SK-N-SH (cell line): ENCODE data around the gene PLXNA4. TPM values are rescaled to one million over a fixed set of nuclear protein-coding genes. Genes with fewer than 3 reads are reported as not detected.

Experiments
- CTCF ChIA-PET: fragments of 300-600, 350-600 bp; formaldehyde crosslinking; extraction: SDS; loops from one replicate; lab custom pipeline; 2021; lab: Yijun Ruan, JAX
- POLR2A ChIA-PET: fragments of 350-600 bp; sonication (Branson Sonifier 250); formaldehyde crosslinking; extraction: SDS; loops from one replicate; lab custom pipeline; 2020; ENCODE audit warnings: antibody characterized with exemption, inconsistent platforms; lab: Yijun Ruan, JAX
- DNase-seq: peaks from one replicate; pipeline ENCODE4 v3.0.0; 2012
- H2AFZ ChIP-seq: fragments of 200-600 bp; sonication (generic); 2 replicates; pipeline ENCODE4 v1.8.1; 2016; ENCODE audit warnings: antibody characterized with exemption, mild to moderate bottlenecking, low read depth
- H3F3A ChIP-seq: fragments of 200-600 bp; sonication (generic); replicated peaks from 2 replicates; pipeline ENCODE3; 2016; ENCODE audit warnings: antibody characterized with exemption, mild to moderate bottlenecking; ENCODE audit not compliant: insufficient read depth
- H3K27ac ChIP-seq, 2 experiments: fragments of 200-500 bp in 1 of 2; fragments of 200-600 bp in 1 of 2; sonication (Bioruptor generic) in 1 of 2; sonication (generic), shearing (Covaris generic) in 1 of 2; 2 replicates each; pipeline versions ENCODE4 v1.5.1 to v1.6.1; 2014 to 2016; ENCODE audit warnings: low read depth in 2 of 2, inconsistent platforms in 1 of 2, low read length in 1 of 2, mild to moderate bottlenecking in 1 of 2, mixed read lengths in 1 of 2
- H3K27me3 ChIP-seq: fragments of 200-600 bp; sonication (generic), shearing (Covaris generic); 2 replicates; pipeline ENCODE4 v1.6.1; 2016; ENCODE audit warnings: mixed run types; ENCODE audit not compliant: insufficient read depth
- H3K36me3 ChIP-seq, 2 experiments: fragments of 200-500 bp in 1 of 2; fragments of 200-600 bp in 1 of 2; sonication (Bioruptor generic) in 1 of 2; sonication (generic) in 1 of 2; replicated peaks in 1 of 2; 2 replicates each; pipeline versions ENCODE3 to v1.5.1; 2014 to 2016; ENCODE audit warnings: low read length in 1 of 2, mild to moderate bottlenecking in 1 of 2; ENCODE audit not compliant: insufficient read depth in 2 of 2, control insufficient read depth in 1 of 2
- H3K4me1 ChIP-seq, 2 experiments: fragments of 200-500 bp in 1 of 2; fragments of 200-600 bp in 1 of 2; sonication (Bioruptor generic) in 1 of 2; sonication (generic), shearing (Covaris generic) in 1 of 2; 2 replicates each; pipeline versions ENCODE4 v1.5.1 to v1.6.1; 2014 to 2016; ENCODE audit warnings: low read depth in 1 of 2, low read length in 1 of 2, mixed run types in 1 of 2; ENCODE audit not compliant: insufficient read depth in 2 of 2, control insufficient read depth in 1 of 2
- H3K4me2 ChIP-seq: fragments of 200-600 bp; sonication (generic), shearing (Covaris generic); 2 replicates; pipeline ENCODE4 v1.6.1; 2017; ENCODE audit warnings: mixed run types
- H3K4me3 ChIP-seq, 2 experiments: fragments of 200-500 bp in 1 of 2; fragments of 200-600 bp in 1 of 2; sonication (Bioruptor generic) in 1 of 2; sonication (generic), shearing (Covaris generic) in 1 of 2; 2 replicates each; pipeline versions ENCODE4 v1.5.1 to v1.8.1; 2014 to 2016; ENCODE audit warnings: low read depth in 2 of 2, inconsistent platforms in 1 of 2, low read length in 1 of 2, mild to moderate bottlenecking in 1 of 2, mixed read lengths in 1 of 2, moderate library complexity in 1 of 2
- H3K79me2 ChIP-seq: fragments of 200-600 bp; sonication (generic); 2 replicates; pipeline ENCODE4 v1.8.1; 2017; ENCODE audit warnings: mild to moderate bottlenecking; ENCODE audit not compliant: insufficient read depth
- H3K9ac ChIP-seq: fragments of 200-600 bp; sonication (generic); 2 replicates; pipeline ENCODE4 v1.6.1; 2017; ENCODE audit warnings: mixed run types
- H3K9me2 ChIP-seq: fragments of 200-600 bp; sonication (generic); 2 replicates; pipeline ENCODE4 v1.6.1; 2017; ENCODE audit warnings: mixed run types
- H3K9me3 ChIP-seq: fragments of 200-600 bp; sonication (generic); 2 replicates; pipeline ENCODE4 v1.6.1; 2017; ENCODE audit warnings: mixed run types, mild to moderate bottlenecking, moderate library complexity
- H4K20me1 ChIP-seq: fragments of 200-600 bp; sonication (generic); 2 replicates; pipeline ENCODE4 v1.6.1; 2017; ENCODE audit warnings: mild to moderate bottlenecking, mixed run types; ENCODE audit not compliant: insufficient read depth
- CTCF ChIP-seq: fragments of 200-600 bp; sonication (generic); IDR thresholded peaks from 2 replicates; pipeline ENCODE4 v1.6.1; 2017; ENCODE audit warnings: antibody characterized with exemption, mild to moderate bottlenecking, moderate library complexity
- EZH2phosphoT487 ChIP-seq: fragments of 200-600 bp; sonication (generic); IDR thresholded peaks from 2 replicates; pipeline ENCODE4 v1.6.1; 2017; ENCODE audit warnings: low read depth, mixed run types, mild to moderate bottlenecking, antibody characterized with exemption, moderate library complexity, borderline replicate concordance
- FOSL2 ChIP-seq: IDR thresholded peaks from 2 replicates; pipeline ENCODE4 v1.4.0; 2012; ENCODE audit warnings: low read depth, mild to moderate bottlenecking, moderate library complexity, borderline replicate concordance
- FOXJ3 ChIP-seq: sonication (generic); formaldehyde crosslinking; IDR thresholded peaks from 2 replicates; pipeline ENCODE4 v1.5.1; 2020; ENCODE audit warnings: mild to moderate bottlenecking, missing genetic modification reagents
- FOXM1 ChIP-seq: IDR thresholded peaks from 2 replicates; pipeline ENCODE4 v1.4.0; 2012; ENCODE audit warnings: low read depth, mild to moderate bottlenecking
- GATA2 ChIP-seq: sonication (generic); formaldehyde crosslinking; IDR thresholded peaks from 2 replicates; pipeline ENCODE4 v1.5.0; 2020; ENCODE audit warnings: mild to moderate bottlenecking, missing genetic modification reagents
- IRF3 ChIP-seq: fragments of 150-350 bp; IDR thresholded peaks from 2 replicates; pipeline ENCODE4 v1.6.1; 2016; ENCODE audit warnings: mild to moderate bottlenecking, low read depth, low read length
- JUND ChIP-seq: IDR thresholded peaks from 2 replicates; pipeline ENCODE4 v1.4.0; 2012
- NRF1 ChIP-seq: IDR thresholded peaks from 2 replicates; pipeline ENCODE4 v1.6.1; 2012; ENCODE audit warnings: low read depth, mild to moderate bottlenecking, low read length
- POLR2AphosphoS5 ChIP-seq: IDR thresholded peaks from 2 replicates; pipeline ENCODE4 v1.6.1; 2012; ENCODE audit warnings: low read depth, low read length
- REST ChIP-seq: IDR thresholded peaks from 2 replicates; pipeline ENCODE4 v1.6.1; 2012; ENCODE audit warnings: mild to moderate bottlenecking, low read depth, low read length, moderate library complexity
- RFX5 ChIP-seq: IDR thresholded peaks from 2 replicates; pipeline ENCODE4 v1.6.1; 2012; ENCODE audit warnings: mild to moderate bottlenecking, improper control_type of control experiment, low read length
- TCF12 ChIP-seq: IDR thresholded peaks from 2 replicates; pipeline ENCODE4 v1.4.0; 2012
- TEAD4 ChIP-seq: IDR thresholded peaks from 2 replicates; pipeline ENCODE4 v1.4.0; 2012; ENCODE audit warnings: mild to moderate bottlenecking, borderline replicate concordance; ENCODE audit not compliant: insufficient read depth
- USF1 ChIP-seq: IDR thresholded peaks from 2 replicates; pipeline ENCODE4 v1.4.0; 2012; ENCODE audit warnings: low read depth, borderline replicate concordance
- WGBS: methylation state at CpG from one replicate; pipeline ENCODE4 v1.1.6; 2017; ENCODE audit warnings: low lambda C conversion rate; 5-methylcytosine and 5-hydroxymethylcytosine counted together
- polyA plus RNA-seq, 3 experiments: library from polyadenylated mRNA; depleted of rRNA; stranded (reverse); fragments of >200 nt; gene quantifications; 2 replicates each; pipeline ENCODE4 v1.2.3, GENCODE V29; 2012
- TF ChIP-seq, protein P1 (sequence below): IDR thresholded peaks from 2 replicates; pipeline ENCODE4 v1.4.0; 2012; ENCODE audit warnings: low read depth
- TF ChIP-seq, protein P2 (sequence below): fragments of 150-350 bp; IDR thresholded peaks from 2 replicates; pipeline ENCODE4 v1.6.1; 2017; ENCODE audit warnings: antibody characterized with exemption, low read length, low read depth, borderline replicate concordance

PLXNA4 gene
- polyA plus RNA-seq, 1 of the 3 experiments (the other 2 are of a cell fraction), result 2.4 TPM

DNA sequence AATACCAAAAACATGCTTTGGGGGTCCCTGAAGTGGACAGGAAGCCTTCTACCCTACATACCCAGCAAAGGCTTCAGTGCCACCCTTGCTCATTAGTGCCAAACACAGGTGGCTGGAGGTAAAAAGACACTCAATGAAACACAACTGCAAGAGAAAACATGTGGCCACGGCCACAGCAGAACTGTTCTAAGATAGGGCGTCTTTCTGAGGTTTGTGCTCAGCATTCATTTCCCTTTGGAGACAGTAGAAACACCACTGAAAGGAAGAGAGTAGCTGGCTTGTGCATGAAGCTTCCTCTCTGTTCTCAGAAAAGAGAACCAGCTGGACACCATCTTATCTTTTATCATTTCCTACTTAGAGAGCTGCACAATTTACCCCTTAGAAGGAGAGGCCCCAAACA is 143.0 kb downstream of the PLXNA4 start:
- Histone ChIP-seq H3K27ac (no peak overlapping the region), H3K4me3 (no peak overlapping the region), H3K36me3 (no peaks in the 10 kb centered on the region), H2AFZ (no peak overlapping the region), H3K9me2 (no peaks in the 10 kb centered on the region), H3K79me2 (no peaks in the 10 kb centered on the region), H4K20me1 (no peaks in the 10 kb centered on the region), H3F3A (peaks cover 4% of the 10 kb centered on the region), H3K27me3 (no peaks in the 10 kb centered on the region), H3K4me2 (no peak overlapping the region), H3K9ac (no peak overlapping the region), H3K4me1 (peaks cover 15 to 67% of the 10 kb centered on the region in 2 experiments), H3K9me3 (no peaks in the 10 kb centered on the region)
- ChIA-PET POLR2A (no interaction called here), CTCF (no interaction called here)
- WGBS, result 94% methylated on average over 2 of the region's 2 CpGs
- no peak for TF ChIP-seq POLR2AphosphoS5
- TF ChIP-seq TCF12, result no peak
- TF ChIP-seq USF1, result no peak
- no peak for DNase-seq

- peaks cover 4% of the 10 kb centered on the region for H3F3A ChIP-seq
- CTCF ChIA-PET, result interaction anchor here (0.6 to 2.2 kb wide), 6 partner anchors 8 to 149 kb away, joined by 3 to 7 read pairs (median 4); no protein-coding TSS in a partner anchor
- no peak overlapping the region for H3K9ac ChIP-seq
- H4K20me1 ChIP-seq, result no peaks in the 10 kb centered on the region
- 49% methylated on average over 13 of the region's 13 CpGs for WGBS
- H3K27ac ChIP-seq, result peak overlapping the region in 1 of 2 experiments; percentile 46; a peak in 2 of 4 replicates
- H3K9me3 ChIP-seq, result no peaks in the 10 kb centered on the region
- H3K79me2 ChIP-seq, result no peaks in the 10 kb centered on the region
- H3K27me3 ChIP-seq, result no peaks in the 10 kb centered on the region
- H3K4me3 ChIP-seq, result no peak overlapping the region
- H3K4me1 ChIP-seq, result peaks cover 15 to 48% of the 10 kb centered on the region in 2 experiments
- peak overlapping the region; percentile 55 for H3K4me2 ChIP-seq
- H3K9me2 ChIP-seq, result no peaks in the 10 kb centered on the region
- POLR2A ChIA-PET, result no interaction called here
- peak; percentile 47 for DNase-seq
- H2AFZ ChIP-seq, result no peak overlapping the region; the same call in 1 of the 2 replicates
- H3K36me3 ChIP-seq, result no peaks in the 10 kb centered on the region
- TF ChIP-seq FOXJ3 (CRISPR knock-in tag) (no peak), TEAD4 (no peak), EZH2phosphoT487 (no peak), NRF1 (no peak), POLR2AphosphoS5 (no peak), RFX5 (no peak), REST (no peak), IRF3 (no peak), GATA2 (no peak), JUND (peak; percentile 71), FOXM1 (no peak), CTCF (no peak), FOSL2 (peak; percentile 87)
- TF ChIP-seq, protein P1, sequence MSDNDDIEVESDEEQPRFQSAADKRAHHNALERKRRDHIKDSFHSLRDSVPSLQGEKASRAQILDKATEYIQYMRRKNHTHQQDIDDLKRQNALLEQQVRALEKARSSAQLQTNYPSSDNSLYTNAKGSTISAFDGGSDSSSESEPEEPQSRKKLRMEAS, result peak; percentile 77
- TF ChIP-seq, protein P2, sequence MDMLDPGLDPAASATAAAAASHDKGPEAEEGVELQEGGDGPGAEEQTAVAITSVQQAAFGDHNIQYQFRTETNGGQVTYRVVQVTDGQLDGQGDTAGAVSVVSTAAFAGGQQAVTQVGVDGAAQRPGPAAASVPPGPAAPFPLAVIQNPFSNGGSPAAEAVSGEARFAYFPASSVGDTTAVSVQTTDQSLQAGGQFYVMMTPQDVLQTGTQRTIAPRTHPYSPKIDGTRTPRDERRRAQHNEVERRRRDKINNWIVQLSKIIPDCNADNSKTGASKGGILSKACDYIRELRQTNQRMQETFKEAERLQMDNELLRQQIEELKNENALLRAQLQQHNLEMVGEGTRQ, result no peak
These were observed 145.1 kb downstream of the PLXNA4 start for GRCh38 chr7:132430861-132431822.
